HL-60 (cell line): ENCODE results near the gene PWWP2B.

Source experiments
- DNase-seq, 2 experiments: peaks; one replicate each; pipeline ENCODE4 v3.0.0-alpha.2; 2010 to 2020; ENCODE audit warnings: low read depth in 1 of 2, low spot score in 1 of 2
- H3K27ac ChIP-seq: fragments of 250-450 bp; sonication (Bioruptor Pico); replicated peaks from 2 replicates; pipeline ENCODE4 v1.5.1; 2020; ENCODE audit warnings: mild to moderate bottlenecking, moderate library complexity
- H3K27me3 ChIP-seq: fragments of 250-450 bp; sonication (Bioruptor Pico); 2 replicates; pipeline ENCODE4 v1.5.1; 2021; ENCODE audit warnings: mild to moderate bottlenecking, moderate library complexity; ENCODE audit not compliant: insufficient read depth, poor library complexity, severe bottlenecking
- H3K4me3 ChIP-seq: replicated peaks from 2 replicates; pipeline ENCODE4 v1.5.1; 2011; ENCODE audit warnings: mild to moderate bottlenecking, control low read depth, low read length; ENCODE audit not compliant: insufficient read depth
- GABPA ChIP-seq: IDR thresholded peaks from 2 replicates; pipeline ENCODE4 v1.6.1; 2012; ENCODE audit warnings: low read depth
- POLR2AphosphoS5 ChIP-seq: IDR thresholded peaks from 2 replicates; pipeline ENCODE4 v1.6.1; 2012; ENCODE audit warnings: low read depth
- SPI1 ChIP-seq: IDR thresholded peaks from 2 replicates; pipeline ENCODE4 v1.6.1; 2012; ENCODE audit warnings: low read depth, mild to moderate bottlenecking, borderline replicate concordance
- TF ChIP-seq, protein P1 (sequence below): IDR thresholded peaks from 2 replicates; pipeline ENCODE4 v1.6.1; 2012; ENCODE audit warnings: low read depth; ENCODE audit not compliant: insufficient replicate concordance
- TF ChIP-seq, protein P2 (sequence below): IDR thresholded peaks from one replicate; pipeline ENCODE4 v1.5.1; 2011; ENCODE audit warnings: low read length, control low read depth, inconsistent platforms; ENCODE audit not compliant: insufficient read depth

The PWWP2B gene

DNA sequence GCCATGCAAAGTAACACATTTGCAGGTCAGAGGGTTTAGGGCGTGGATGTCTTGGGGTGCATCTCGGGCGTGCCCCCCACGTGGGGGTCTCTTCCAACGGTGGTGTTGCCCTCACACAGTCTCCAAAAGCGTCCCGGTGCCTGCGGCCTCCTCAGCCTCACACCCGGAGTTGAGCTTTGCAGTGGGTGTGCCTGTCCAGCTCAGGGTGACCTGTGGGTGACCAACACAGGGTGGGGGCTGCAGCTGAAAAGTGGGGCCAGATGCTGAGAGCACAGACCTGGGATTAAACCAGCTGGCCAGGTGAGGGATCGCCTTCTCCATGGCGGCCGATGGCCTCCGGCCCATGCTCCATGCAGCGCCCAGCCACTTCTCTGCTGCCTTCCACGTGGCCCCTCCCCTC lies 63.1 kb downstream of the PWWP2B start:
- Histone ChIP-seq H3K4me3 (no peak overlapping the region), H3K27me3 (no peaks in the 10 kb centered on the region), H3K27ac (no peak overlapping the region)
- no peak for DNase-seq
- TF ChIP-seq, protein P1, sequence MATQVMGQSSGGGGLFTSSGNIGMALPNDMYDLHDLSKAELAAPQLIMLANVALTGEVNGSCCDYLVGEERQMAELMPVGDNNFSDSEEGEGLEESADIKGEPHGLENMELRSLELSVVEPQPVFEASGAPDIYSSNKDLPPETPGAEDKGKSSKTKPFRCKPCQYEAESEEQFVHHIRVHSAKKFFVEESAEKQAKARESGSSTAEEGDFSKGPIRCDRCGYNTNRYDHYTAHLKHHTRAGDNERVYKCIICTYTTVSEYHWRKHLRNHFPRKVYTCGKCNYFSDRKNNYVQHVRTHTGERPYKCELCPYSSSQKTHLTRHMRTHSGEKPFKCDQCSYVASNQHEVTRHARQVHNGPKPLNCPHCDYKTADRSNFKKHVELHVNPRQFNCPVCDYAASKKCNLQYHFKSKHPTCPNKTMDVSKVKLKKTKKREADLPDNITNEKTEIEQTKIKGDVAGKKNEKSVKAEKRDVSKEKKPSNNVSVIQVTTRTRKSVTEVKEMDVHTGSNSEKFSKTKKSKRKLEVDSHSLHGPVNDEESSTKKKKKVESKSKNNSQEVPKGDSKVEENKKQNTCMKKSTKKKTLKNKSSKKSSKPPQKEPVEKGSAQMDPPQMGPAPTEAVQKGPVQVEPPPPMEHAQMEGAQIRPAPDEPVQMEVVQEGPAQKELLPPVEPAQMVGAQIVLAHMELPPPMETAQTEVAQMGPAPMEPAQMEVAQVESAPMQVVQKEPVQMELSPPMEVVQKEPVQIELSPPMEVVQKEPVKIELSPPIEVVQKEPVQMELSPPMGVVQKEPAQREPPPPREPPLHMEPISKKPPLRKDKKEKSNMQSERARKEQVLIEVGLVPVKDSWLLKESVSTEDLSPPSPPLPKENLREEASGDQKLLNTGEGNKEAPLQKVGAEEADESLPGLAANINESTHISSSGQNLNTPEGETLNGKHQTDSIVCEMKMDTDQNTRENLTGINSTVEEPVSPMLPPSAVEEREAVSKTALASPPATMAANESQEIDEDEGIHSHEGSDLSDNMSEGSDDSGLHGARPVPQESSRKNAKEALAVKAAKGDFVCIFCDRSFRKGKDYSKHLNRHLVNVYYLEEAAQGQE, result no peak
- TF ChIP-seq GABPA, result no peak
- TF ChIP-seq POLR2AphosphoS5, result no peak
- TF ChIP-seq, protein P2, sequence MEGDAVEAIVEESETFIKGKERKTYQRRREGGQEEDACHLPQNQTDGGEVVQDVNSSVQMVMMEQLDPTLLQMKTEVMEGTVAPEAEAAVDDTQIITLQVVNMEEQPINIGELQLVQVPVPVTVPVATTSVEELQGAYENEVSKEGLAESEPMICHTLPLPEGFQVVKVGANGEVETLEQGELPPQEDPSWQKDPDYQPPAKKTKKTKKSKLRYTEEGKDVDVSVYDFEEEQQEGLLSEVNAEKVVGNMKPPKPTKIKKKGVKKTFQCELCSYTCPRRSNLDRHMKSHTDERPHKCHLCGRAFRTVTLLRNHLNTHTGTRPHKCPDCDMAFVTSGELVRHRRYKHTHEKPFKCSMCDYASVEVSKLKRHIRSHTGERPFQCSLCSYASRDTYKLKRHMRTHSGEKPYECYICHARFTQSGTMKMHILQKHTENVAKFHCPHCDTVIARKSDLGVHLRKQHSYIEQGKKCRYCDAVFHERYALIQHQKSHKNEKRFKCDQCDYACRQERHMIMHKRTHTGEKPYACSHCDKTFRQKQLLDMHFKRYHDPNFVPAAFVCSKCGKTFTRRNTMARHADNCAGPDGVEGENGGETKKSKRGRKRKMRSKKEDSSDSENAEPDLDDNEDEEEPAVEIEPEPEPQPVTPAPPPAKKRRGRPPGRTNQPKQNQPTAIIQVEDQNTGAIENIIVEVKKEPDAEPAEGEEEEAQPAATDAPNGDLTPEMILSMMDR, result no peak
- no peak for TF ChIP-seq SPI1

DNA sequence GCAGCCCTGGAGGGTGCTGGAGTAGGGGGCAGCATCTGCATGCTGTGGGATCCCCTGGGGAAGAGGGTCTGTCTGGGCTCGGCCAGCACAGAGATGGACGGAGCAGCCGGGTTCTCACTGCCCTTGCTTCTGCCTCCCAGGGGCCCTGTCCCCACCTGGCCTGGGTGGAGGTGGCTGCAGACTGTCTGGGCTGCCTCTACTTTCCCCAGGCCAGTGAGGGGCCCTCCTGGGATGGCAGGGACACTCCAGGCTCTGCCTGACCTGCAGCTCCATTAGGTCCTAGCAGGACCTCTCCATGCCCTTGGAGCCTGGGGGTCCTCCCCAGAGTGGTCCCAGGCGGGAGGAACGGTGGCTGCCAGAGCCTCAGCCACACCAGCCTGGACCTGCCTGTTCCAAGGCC lies 63.7 kb downstream of the PWWP2B start:
- Histone ChIP-seq H3K4me3 (no peak overlapping the region), H3K27me3 (no peaks in the 10 kb centered on the region), H3K27ac (no peak overlapping the region)
- TF ChIP-seq, protein P2, result no peak
- no peak for TF ChIP-seq GABPA
- DNase-seq, result no peak

DNA sequence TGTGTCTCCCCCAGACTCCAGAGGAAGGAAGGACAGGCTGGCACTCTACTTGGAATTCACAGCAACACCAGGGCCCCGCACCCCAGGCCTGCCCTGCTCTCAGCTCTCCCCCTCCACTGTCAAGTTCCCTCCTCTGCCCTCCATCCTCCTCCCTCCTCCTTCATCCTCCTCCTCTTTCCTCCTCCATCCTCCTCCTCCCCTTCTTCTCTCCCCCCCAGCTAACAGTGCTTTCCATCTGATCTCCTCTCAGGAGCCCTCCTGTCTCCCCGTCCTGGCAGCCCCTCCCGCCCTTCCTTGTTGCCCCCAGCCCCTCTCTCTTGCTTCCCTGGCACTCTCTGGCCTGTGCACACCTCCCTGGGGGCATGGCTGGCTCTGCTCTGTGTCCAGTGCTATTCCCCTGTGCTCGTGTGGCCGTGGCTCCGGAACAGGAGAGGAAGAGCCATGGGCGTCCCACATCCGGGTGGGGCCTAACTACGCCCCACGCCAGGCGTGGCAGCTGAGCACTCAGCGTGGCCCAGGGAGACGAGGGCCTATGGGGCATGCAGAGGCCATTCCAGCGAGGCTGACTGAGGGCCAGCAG lies 64.2 kb downstream of the PWWP2B start:
- H3K4me3 ChIP-seq, result no peak overlapping the region
- no peak for TF ChIP-seq POLR2AphosphoS5
- TF ChIP-seq, protein P2, result no peak
- TF ChIP-seq, protein P1, result no peak
- no peak for TF ChIP-seq SPI1
- TF ChIP-seq GABPA, result no peak
- H3K27ac ChIP-seq, result no peak overlapping the region
- no peaks in the 10 kb centered on the region for H3K27me3 ChIP-seq
- no peak for DNase-seq

DNA sequence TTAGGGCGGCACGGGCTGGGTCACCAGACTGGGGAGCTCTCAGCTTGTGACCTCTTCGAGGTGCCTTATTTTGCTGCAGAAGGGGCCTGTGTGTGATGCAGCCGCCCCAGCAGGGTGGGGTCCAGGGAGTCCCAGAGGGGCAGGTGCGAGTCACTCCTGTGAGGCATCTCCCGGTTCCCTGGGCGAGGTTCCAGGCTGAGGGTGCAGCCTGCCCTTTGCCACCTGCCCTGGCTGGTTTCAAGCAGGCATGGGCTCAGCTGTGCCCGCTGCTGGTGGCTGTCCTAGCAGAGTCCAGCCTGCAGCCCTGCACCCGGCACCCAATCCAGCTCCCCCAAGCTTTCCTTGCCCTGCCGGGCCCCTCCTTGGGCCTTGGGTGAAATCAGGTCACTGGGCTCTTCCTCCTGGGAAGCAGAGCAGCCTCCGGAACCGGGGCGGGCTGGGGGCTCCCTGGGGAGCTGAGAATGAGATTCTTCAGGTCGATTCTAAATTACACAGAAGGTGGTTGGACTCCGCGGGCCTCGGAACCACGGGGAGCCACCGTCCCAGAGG lies 64.8 kb downstream of the PWWP2B start:
- H3K4me3 ChIP-seq, result no peak overlapping the region
- TF ChIP-seq, protein P2, result no peak
- TF ChIP-seq, protein P1, result no peak
- TF ChIP-seq SPI1, result no peak
- TF ChIP-seq GABPA, result no peak
- no peak for TF ChIP-seq POLR2AphosphoS5
- H3K27ac ChIP-seq, result no peak overlapping the region
- DNase-seq, result no peak
- H3K27me3 ChIP-seq, result no peaks in the 10 kb centered on the region
